CD4-positive, alpha-beta memory T cell (primary cell): ENCODE measurements around the gene ZNF592. TPM values are rescaled to one million over a fixed set of nuclear protein-coding genes. Genes with fewer than 3 reads are reported as not detected.

ENCODE experiments used
- CTCF ChIA-PET: fragments of 350-600 bp; sonication (Branson Sonifier 250); formaldehyde crosslinking; loops from one replicate; lab custom pipeline; 2021; ENCODE audit warnings: inconsistent platforms; ENCODE audit not compliant: partially characterized antibody; lab: Charles Lee
- POLR2A ChIA-PET: fragments of 350-600 bp; sonication (Branson Sonifier 250); formaldehyde crosslinking; loops from one replicate; lab custom pipeline; 2021; ENCODE audit not compliant: partially characterized antibody; lab: Charles Lee
- DNase-seq, 5 donors: peaks; one replicate each; pipeline versions ENCODE4 v3.0.0 to v3.0.0-alpha.2; 2020 to 2022; ENCODE audit warnings: mixed read lengths in 1 of 5
- H3K27ac ChIP-seq: one replicate; pipeline ENCODE4 v1.7.0; 2013; ENCODE audit warnings: low read depth, low read length
- H3K27me3 ChIP-seq: 2 replicates; pipeline ENCODE4 v1.7.0; 2013; ENCODE audit warnings: mild to moderate bottlenecking, low read length, moderate library complexity; ENCODE audit not compliant: insufficient read depth
- H3K36me3 ChIP-seq: 2 replicates; pipeline ENCODE4 v1.7.0; 2013; ENCODE audit warnings: mild to moderate bottlenecking, low read length, moderate library complexity; ENCODE audit not compliant: insufficient read depth
- H3K4me1 ChIP-seq: 2 replicates; pipeline ENCODE4 v1.7.0; 2013; ENCODE audit warnings: mild to moderate bottlenecking, low read length, moderate library complexity; ENCODE audit not compliant: insufficient read depth
- H3K4me3 ChIP-seq, 2 donors: one replicate each; pipeline ENCODE4 v1.7.0; 2013; ENCODE audit warnings: low read length in 2 of 2, mild to moderate bottlenecking in 1 of 2
- H3K9me3 ChIP-seq, 2 donors: one replicate each; pipeline ENCODE4 v1.7.0; 2013; ENCODE audit warnings: low read length in 2 of 2, control low read depth in 1 of 2; ENCODE audit not compliant: control insufficient read depth in 1 of 2
- H3K27ac Mint-ChIP-seq, 7 donors: one replicate each; pipeline ENCODE4 v1.8.0; 2020 to 2021; ENCODE audit warnings: mixed read lengths in 7 of 7, mild to moderate bottlenecking in 6 of 7, inconsistent platforms in 3 of 7, moderate library complexity in 3 of 7
- H3K27me3 Mint-ChIP-seq, 2 donors: one replicate each; pipeline ENCODE4 v1.8.0; 2020 to 2021; ENCODE audit warnings: mixed read lengths in 2 of 2
- H3K36me3 Mint-ChIP-seq, 2 donors: one replicate each; pipeline ENCODE4 v1.8.0; 2020 to 2021; ENCODE audit warnings: mixed read lengths in 2 of 2, inconsistent platforms in 1 of 2, mild to moderate bottlenecking in 1 of 2
- H3K4me1 Mint-ChIP-seq, 4 donors: one replicate each; pipeline ENCODE4 v1.8.0; 2020 to 2021; ENCODE audit warnings: mixed read lengths in 4 of 4, mild to moderate bottlenecking in 1 of 4
- H3K4me3 Mint-ChIP-seq, 8 donors: one replicate each; pipeline ENCODE4 v1.8.0; 2020 to 2021; ENCODE audit warnings: mixed read lengths in 8 of 8, mild to moderate bottlenecking in 7 of 8, moderate library complexity in 6 of 8, inconsistent platforms in 3 of 8
- H3K9me3 Mint-ChIP-seq, 8 donors: one replicate each; pipeline ENCODE4 v1.8.0; 2020 to 2021; ENCODE audit warnings: mixed read lengths in 8 of 8, mild to moderate bottlenecking in 5 of 8, inconsistent platforms in 3 of 8, moderate library complexity in 1 of 8
- intact Hi-C: fragments of 100-400 bp; cut with micrococcal nuclease; formaldehyde crosslinking; loops from one replicate; pipeline ENCODE4 v1.15.1; 2023
- polyA plus RNA-seq, 2 donors: library from polyadenylated mRNA; unstranded; fragments of 300-500 nt; fragmentation: Illumina TruSeq; gene quantifications; one replicate each; pipeline ENCODE4 v1.2.3, GENCODE V29; 2021
- total RNA-seq, 2 experiments: library from RNA; stranded (reverse); gene quantifications; one replicate each; pipeline ENCODE4 v1.2.3, GENCODE V29; 2021

The ZNF592 gene
- total and polyA plus RNA-seq, 4 experiments from 2014 or later, result 1.7 to 42.6 (median 27.1) TPM

DNA sequence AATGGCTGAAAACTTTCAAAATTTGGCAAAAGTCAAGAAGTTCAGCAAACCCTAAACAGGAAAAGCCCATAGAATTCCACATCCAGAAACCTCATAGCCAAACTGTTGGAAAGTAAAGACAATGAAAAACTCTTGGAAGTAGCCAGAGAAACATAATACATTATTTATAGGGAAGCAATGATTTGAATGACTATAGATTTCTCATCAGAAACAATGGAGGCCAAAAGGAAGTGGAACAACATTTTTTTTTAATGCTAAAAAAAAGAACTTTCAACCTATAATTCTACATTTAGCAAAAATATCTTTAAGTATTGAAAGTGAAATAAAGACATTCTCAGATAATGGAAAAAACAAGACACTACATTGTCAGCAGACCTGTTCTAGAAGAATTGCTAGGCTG is 99.0 kb downstream of the ZNF592 start:
- Mint-ChIP-seq H3K9me3 (peaks cover 0 to 33% (median 19%) of the 10 kb centered on the region in 8 donors), H3K27me3 (no peaks in the 10 kb centered on the region), H3K27ac (no peak overlapping the region), H3K4me3 (no peak overlapping the region), H3K36me3 (peaks cover 2 to 12% of the 10 kb centered on the region in 2 donors), H3K4me1 (no peaks in the 10 kb centered on the region)
- CTCF ChIA-PET, result interaction anchor here (1.0 kb wide), 1 partner anchor 10 kb away, joined by 3 read pairs; no protein-coding TSS in a partner anchor
- Histone ChIP-seq H3K4me1 (no peaks in the 10 kb centered on the region), H3K27ac (no peak overlapping the region), H3K9me3 (no peaks in the 10 kb centered on the region), H3K4me3 (no peak overlapping the region), H3K27me3 (no peaks in the 10 kb centered on the region), H3K36me3 (no peaks in the 10 kb centered on the region)
- DNase-seq, result no peak
- POLR2A ChIA-PET, result no interaction called here
- intact Hi-C loops, result no loop called here

DNA sequence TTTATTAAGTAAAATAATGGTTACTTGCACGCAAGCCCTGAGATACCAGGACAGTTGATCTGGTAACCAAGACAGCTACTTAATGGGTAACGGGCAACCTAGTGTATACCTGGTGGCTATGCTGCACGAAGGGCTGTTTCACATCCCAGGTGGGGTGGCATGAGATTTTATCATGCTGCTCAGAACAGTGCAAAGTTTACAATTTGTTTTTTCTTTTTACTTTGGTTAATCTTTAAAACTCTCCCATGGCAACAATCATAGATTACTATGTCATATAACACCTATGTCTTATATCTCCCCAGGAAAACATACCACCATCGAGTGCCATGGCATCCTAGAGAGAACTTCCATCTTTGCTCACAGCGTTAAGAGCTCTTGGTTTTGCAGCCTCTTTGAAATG is 103.8 kb downstream of the ZNF592 start:
- no peaks in the 10 kb centered on the region for H3K27me3 Mint-ChIP-seq
- POLR2A ChIA-PET, result no interaction called here
- H3K27ac ChIP-seq, result no peak overlapping the region
- H3K36me3 ChIP-seq, result no peaks in the 10 kb centered on the region
- DNase-seq, result no peak
- no peaks in the 10 kb centered on the region for H3K4me1 Mint-ChIP-seq
- no peaks in the 10 kb centered on the region for H3K9me3 ChIP-seq
- no peak overlapping the region for H3K27ac Mint-ChIP-seq
- intact Hi-C loops, result no loop called here
- no peaks in the 10 kb centered on the region for H3K27me3 ChIP-seq
- H3K36me3 Mint-ChIP-seq, result peaks cover 0 to 4% of the 10 kb centered on the region in 2 donors
- H3K4me3 Mint-ChIP-seq, result no peak overlapping the region
- CTCF ChIA-PET, result no interaction called here
- peaks cover 0 to 15% (median 7%) of the 10 kb centered on the region in 8 donors for H3K9me3 Mint-ChIP-seq
- no peak overlapping the region for H3K4me3 ChIP-seq
- no peaks in the 10 kb centered on the region for H3K4me1 ChIP-seq

DNA sequence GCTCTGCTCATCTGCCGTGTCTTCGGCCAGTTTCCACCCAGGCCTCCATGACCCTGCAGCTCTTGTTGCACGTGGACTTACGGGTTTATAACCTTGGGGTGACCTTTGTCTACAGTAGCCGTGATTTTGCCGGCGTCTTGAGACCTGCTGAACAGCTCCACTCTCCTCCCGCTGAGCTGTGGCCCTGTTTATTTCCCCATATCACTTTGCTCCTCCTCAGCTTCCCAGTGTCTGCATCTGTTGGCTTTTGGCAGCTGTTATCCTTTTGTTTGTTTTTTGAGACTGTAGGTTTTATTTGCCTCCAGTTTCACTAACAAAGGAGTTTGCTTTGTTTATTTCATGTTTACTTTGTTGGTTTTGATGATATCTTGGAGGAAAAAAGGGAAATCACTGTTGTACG is 106.7 kb downstream of the ZNF592 start:
- Mint-ChIP-seq H3K27me3 (no peaks in the 10 kb centered on the region), H3K36me3 (no peaks in the 10 kb centered on the region), H3K27ac (peak overlapping the region in 1 of 7 donors; percentile 41), H3K9me3 (no peaks in the 10 kb centered on the region), H3K4me1 (no peaks in the 10 kb centered on the region), H3K4me3 (no peak overlapping the region)
- POLR2A ChIA-PET, result no interaction called here
- DNase-seq, result no peak
- no peaks in the 10 kb centered on the region for H3K36me3 ChIP-seq
- H3K9me3 ChIP-seq, result no peaks in the 10 kb centered on the region
- CTCF ChIA-PET, result no interaction called here
- H3K27ac ChIP-seq, result no peak overlapping the region
- H3K27me3 ChIP-seq, result no peaks in the 10 kb centered on the region
- H3K4me1 ChIP-seq, result no peaks in the 10 kb centered on the region
- intact Hi-C loops, result no loop called here
- no peak overlapping the region for H3K4me3 ChIP-seq

DNA sequence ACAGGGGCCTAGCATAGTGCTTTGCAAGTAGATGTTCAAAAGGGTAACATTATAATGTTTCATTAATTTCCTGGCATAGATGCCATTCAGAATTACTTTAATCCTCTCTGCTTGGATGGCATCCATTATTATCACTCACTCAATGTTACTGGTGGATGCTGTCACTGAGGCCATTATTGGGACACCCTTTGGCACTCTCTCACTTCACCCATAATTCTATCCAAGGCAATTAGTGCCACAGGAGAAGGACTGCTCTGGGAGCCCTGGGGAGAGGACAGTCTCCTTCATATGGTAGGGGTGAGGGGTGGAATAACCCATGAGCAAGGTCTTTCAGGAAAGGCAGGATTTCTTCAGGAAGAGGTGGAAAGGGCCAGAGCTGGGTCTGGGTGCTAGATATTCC is 107.4 kb downstream of the ZNF592 start:
- Mint-ChIP-seq H3K27me3 (no peaks in the 10 kb centered on the region), H3K9me3 (no peaks in the 10 kb centered on the region), H3K27ac (peak overlapping the region in 1 of 7 donors; percentile 1), H3K4me1 (no peaks in the 10 kb centered on the region), H3K36me3 (no peaks in the 10 kb centered on the region), H3K4me3 (no peak overlapping the region)
- intact Hi-C loops, result no loop called here
- Histone ChIP-seq H3K4me1 (no peaks in the 10 kb centered on the region), H3K27ac (no peak overlapping the region), H3K9me3 (no peaks in the 10 kb centered on the region), H3K36me3 (no peaks in the 10 kb centered on the region), H3K4me3 (no peak overlapping the region), H3K27me3 (no peaks in the 10 kb centered on the region)
- DNase-seq, result no peak
- POLR2A ChIA-PET, result no interaction called here
- CTCF ChIA-PET, result no interaction called here

Other genes starting within 250 kb of the ZNF592 start
- gene ZSCAN2, start 147.6 kb upstream of the ZNF592 start, total RNA-seq, result 10 to 100 TPM; 11.4 to 14.1 TPM
- 1 to 10 TPM; 3.3 to 4.5 TPM for gene ZSCAN2, start 147.6 kb upstream of the ZNF592 start, polyA plus RNA-seq
- 10 to 100 TPM; 39.4 to 42.5 TPM for gene WDR73, start 94.3 kb upstream of the ZNF592 start, total RNA-seq
- 10 to 100 TPM; 13.3 to 18.4 TPM for gene WDR73, start 94.3 kb upstream of the ZNF592 start, polyA plus RNA-seq
- 1 to 10 TPM; 2.4 to 2.5 TPM for gene NMB, start 90.4 kb upstream of the ZNF592 start, total RNA-seq
- 1 to 10 TPM; 4.0 to 4.1 TPM for gene NMB, start 90.4 kb upstream of the ZNF592 start, polyA plus RNA-seq
- gene SEC11A, start 32.5 kb upstream of the ZNF592 start, total RNA-seq, result 10 to 100 TPM; 85.0 to 86.8 TPM
- 100 to 1,000 TPM; 129 to 168 TPM for gene SEC11A, start 32.5 kb upstream of the ZNF592 start, polyA plus RNA-seq
- gene ALPK3, start 68.8 kb downstream of the ZNF592 start, total RNA-seq, result under 1 TPM; 0.26 to 0.58 TPM
- gene ALPK3, start 68.8 kb downstream of the ZNF592 start, polyA plus RNA-seq, result under 1 TPM in 1 of 2 donors, not detected in 1; 0.01 TPM
- gene SLC28A1, start 136.1 kb downstream of the ZNF592 start, total RNA-seq, result not detected
- not detected for gene SLC28A1, start 136.1 kb downstream of the ZNF592 start, polyA plus RNA-seq
- 10 to 100 TPM; 39.2 to 41.3 TPM for gene PDE8A, start 233.3 kb downstream of the ZNF592 start, total RNA-seq
- 1 to 10 TPM; 1.9 to 5.6 TPM for gene PDE8A, start 233.3 kb downstream of the ZNF592 start, polyA plus RNA-seq